DMS79 treated with DMSO at 0.1 percent for 48 hours (cell line): ENCODE data around the gene TTLL1.
"Not testable (repeated sequence)": the region's sequence is repeated elsewhere in the genome, so short reads cannot be mapped to it uniquely, and the experiment has no call there.

Source experiments
- DNase-seq: peaks from one replicate; lab custom pipeline; 2025; lab: John Stamatoyannopoulos, UW

The TTLL1 gene

DNA sequence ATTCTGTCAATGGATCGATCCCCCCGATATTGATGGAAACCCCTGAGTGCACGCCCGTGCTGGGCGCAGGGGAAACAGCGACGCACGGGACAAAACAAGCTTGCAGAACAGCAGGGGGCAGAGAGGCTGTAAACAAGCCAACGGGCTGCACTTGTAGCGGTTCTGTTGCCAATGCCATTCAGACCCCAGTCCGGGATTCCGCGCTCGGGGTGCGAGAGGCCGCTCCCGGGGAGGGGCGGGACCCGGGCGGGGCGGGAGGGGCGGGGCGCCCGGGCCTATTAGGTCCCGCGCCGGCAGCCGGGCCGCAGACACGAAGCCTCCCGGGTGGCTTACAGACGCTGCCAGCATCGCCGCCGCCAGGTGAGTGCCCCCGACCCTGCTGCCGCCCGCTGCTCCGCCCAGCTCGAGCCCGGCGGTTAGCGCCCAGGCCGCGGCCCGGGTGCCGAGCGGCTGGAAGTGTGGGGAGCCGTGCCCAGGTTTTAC is 21.3 kb upstream of the TTLL1 start, which contains the start of gene BIK:
Gene BIK (plus strand): TSS at position 307 of the 483 bp plus-strand sequence. CDS start 13,273 bp downstream, outside the sequence.
- DNase-seq, result no peak

DNA sequence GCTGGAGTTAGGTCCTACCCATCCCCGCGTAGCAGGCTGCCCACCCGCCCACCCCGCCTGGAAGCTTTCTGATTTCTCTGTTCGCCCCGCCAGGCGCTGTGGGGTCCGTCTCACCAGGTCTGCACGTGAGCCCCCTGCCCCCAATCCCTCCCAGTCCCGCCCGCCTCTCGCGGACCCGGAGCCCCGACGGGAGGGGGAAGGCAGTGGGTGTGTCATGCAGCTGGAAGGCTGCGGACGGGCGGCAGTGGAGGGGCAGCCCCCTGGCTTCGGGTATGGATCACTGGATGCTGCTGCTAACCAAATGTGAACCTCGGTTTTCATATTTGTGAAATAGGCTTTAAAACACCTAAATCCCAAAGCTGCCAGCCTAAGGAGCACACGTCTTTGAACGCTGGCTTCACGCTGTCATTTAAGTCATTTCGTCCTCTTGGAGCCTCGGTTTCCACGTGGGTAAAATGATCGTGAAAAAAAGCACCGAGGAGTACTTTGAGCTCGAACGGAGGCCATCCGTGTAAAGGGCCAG is 20.8 kb upstream of the TTLL1 start:
- DNase-seq, result no peak

DNA sequence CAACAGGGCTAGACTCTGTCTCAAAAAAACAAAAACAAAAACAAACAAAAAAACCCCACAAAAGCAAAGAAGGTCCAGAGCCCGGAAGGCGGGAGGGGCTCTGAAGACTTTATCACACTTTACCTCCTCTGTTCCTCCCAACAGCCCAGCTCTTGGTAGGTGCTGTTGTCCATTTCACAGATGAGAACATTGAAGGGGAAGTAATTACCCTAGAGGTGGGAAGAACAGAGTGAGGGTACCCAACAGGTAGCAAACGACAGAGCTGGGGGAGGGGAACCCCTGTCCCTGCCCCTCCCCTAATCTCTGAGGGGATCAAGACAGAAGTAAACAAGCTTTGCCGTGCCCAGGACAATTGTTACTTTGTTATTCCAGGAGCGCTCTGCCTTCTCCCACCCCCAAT is 20.3 kb upstream of the TTLL1 start:
- no peak for DNase-seq

DNA sequence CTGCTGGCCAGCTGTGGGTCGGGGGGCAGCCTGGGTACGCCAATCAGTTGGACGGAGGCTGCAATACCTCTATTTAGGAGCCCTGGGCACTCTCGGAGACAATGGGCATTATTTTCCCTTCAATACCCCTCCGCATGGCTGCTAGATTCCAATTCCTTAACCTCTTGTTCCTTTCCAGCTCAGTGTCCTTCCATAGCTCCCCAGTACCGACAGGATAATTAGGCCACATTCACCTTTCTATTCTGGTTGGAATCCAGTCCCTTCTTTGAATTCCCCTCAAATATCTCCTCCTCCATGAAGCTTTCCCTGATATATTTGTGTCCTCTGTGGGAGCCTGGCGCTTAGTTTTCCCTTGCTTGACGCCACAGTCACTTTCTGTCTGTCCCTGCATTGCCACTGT is 17.1 kb upstream of the TTLL1 start:
- DNase-seq, result no peak

DNA sequence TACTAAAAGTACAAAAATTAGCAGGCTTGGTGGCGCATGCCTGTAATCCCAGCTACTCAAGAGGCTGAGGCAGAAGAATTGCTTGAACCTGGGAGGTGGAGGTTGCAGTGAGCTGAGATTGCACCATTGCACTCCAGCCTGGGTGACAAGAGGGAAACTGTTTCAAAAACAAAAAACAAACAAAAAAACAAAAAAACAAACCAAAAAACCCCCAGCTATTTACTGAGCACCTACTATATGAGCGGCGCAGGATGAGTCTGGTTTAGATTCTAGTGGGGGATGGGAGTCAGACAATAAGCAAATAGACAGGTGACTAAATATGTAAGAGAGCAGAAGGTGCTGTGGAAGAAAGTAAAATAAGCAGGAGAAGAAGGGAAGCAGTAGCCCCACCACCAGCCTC is 15.8 kb upstream of the TTLL1 start:
- DNase-seq, result not testable (repeated sequence)

DNA sequence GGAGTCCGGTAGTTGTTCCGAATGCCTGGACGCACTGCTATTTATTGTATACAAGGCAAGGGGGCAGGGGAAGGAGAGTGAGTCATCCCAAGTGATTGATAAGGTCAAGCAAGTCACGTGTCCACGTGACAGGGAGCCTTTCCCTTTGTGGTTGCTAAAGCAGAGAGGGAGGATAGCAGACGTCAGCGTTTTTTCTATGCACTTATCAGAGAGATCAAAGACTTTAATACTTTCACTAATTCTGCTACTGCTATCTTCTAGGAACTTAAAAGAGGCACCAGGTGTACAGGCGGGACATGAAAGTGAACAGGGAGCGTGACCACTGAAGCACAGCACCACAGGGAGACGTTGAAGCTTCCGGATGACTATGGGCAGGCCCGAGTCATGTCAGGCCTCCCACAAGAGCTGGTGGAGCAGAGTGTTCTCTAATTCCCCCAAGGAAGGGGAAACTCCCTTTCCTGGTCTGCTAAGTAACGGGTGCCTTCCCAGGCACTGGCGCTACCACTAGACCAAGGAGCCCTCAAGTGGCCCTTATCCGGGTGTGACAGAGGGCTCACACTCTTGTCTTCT is 14.9 kb upstream of the TTLL1 start:
- DNase-seq, result not testable (repeated sequence)

DNA sequence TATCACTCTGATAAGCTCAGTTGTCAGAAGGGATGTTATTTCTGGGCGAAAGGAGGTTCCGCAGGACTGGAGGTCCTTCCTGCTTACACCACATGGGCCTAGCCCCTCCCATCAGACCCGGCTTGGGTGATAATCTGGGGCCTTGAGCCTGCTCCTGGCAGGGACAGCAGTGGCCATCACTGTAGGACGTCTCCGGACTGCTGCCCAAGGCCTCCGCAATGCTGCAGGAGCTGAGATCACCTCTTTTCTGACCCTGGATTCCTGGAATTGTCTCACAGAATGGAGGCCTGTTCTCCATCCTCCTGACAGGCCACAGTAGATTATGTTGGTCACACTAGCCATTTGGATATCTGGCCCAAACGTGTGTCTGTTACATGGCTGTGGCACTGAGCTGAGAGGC is 12.1 kb upstream of the TTLL1 start:
- no peak for DNase-seq

DNA sequence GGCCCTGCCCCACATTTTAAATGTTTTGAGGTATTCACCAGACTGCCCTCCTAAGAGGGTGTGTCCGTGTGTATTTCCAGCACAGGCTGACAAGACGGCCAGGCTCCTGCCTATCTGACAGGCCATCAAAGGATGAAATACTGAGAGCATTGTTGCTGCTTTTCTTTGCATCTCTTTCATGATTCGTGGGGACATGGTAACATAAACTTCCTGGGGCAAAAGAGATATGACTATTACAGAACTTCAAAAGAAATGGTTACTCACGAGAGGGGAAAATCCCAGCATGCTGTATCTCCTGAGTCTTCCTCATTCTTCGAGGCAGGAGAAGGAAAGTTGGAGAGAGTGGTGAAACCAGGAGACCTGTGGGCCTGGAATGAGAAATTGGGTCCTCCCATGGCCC is 11.0 kb upstream of the TTLL1 start:
- no peak for DNase-seq

DNA sequence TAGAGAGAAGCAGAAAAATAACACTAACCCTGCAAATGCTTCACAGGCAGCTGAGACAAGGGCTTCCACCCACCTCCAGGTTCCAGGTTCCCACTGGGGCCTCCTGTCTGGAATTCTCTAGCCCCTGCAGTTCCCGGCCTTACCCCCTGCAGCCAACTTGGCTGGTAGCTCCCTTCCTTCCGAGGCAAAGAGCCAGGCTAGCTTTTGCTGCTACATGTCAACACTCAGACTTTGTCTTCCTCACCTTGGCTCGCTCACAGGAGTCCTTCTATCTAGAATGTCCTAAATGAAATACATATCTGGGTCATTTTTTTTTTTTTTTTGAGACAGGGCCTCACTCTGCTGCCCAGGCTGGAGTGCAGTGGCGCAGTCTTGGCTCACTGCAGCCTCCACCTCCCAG is 9.9 kb upstream of the TTLL1 start:
- DNase-seq, result no peak

DNA sequence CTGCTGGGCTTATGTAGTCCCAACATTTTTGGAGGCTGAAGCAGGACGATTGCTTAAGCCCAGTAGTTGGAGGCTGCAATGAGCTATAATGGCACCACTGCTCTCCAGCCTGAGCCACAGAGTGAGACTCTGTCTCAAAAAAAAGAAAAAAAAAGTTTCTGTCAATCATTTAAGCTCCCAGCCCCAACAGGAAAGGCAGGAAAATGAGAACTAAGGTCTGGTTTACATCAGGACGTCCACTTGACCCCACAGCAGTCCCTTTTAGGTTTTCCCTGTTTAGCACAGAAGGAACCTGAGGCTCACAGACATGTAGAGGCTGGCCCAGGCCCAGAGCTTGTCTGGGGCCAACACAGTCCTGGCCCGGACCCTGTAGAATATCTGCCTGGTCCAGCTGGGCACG is 9.2 kb upstream of the TTLL1 start:
- no peak for DNase-seq

DNA sequence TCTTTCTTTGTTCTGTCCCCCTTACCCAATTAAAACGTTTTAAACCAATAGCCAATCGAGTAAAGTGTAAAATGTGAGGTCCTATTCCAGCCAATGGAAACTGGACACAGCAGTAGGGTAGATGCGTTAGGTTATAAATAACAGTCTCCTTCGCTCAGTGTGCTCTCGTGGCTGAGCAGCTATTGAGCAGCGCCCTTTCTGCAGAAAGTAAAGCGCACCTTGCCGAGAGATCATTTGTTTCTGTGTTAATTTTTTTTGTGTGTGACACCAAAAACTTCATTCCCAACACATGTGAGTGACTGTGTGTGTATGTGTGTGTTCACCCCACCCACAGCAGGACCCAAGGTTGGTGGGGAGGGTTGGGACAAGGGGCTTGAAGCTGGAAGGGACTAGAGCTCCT is 7.2 kb upstream of the TTLL1 start:
- DNase-seq, result no peak

DNA sequence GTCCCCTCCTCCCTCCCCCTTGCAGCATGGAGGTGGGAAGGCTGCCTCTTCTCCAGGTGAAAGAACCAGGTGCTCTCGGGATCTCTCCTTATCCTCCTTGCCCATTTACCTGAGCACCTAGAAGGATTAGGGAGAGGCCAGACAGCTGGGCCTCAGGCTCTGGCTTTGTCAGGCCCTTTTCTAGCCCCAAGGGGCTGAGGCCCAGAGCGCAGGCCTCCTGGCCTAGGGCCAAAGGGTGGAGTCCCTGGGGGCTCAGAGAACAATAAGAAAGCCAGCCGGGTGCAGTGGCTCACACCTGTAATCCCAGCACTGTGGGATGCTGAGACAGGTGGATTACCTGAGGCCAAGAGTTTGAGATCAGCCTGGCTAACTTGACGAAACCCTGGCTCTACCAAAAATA is 5.4 kb upstream of the TTLL1 start:
- DNase-seq, result peak; percentile 22

DNA sequence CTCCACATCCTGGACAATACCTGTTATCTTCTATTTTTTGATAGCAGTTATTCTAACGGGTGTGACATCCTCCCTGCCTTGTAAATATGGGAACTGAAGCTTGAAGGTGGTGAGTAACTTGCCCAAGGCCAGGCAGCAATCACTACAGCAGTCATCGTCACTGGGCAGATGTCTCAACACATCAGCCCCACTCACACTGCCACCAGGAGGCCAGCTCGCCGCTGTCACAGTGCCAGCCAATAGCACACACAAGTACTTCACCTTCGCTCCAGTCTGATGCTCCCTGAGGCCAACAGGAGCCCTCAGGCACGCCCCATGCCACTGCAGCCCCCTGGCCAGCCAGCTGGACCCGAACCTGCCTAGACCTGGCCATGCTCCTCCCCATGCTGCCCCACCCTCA is 4.9 kb upstream of the TTLL1 start:
- peak; percentile 33 for DNase-seq

DNA sequence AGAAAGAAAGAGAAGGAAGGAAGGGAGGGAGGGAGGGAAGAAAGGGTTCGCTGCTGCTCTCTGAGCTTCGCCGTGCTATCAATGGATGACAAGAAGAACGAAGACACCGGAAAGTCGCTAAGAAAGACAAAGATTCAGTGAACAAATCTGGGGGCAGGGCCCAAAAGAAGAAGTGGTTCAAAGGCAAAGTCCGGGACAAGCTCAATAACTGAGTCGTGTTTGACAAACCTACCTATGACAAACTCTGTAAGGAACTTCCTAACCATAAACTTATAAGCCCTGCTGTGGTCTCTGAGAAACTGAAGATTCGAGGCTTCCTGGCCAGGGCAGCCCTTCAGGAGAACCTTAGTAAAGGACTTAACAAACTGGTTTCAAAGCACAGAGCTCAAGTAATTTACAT is 2.9 kb upstream of the TTLL1 start:
- no peak for DNase-seq

DNA sequence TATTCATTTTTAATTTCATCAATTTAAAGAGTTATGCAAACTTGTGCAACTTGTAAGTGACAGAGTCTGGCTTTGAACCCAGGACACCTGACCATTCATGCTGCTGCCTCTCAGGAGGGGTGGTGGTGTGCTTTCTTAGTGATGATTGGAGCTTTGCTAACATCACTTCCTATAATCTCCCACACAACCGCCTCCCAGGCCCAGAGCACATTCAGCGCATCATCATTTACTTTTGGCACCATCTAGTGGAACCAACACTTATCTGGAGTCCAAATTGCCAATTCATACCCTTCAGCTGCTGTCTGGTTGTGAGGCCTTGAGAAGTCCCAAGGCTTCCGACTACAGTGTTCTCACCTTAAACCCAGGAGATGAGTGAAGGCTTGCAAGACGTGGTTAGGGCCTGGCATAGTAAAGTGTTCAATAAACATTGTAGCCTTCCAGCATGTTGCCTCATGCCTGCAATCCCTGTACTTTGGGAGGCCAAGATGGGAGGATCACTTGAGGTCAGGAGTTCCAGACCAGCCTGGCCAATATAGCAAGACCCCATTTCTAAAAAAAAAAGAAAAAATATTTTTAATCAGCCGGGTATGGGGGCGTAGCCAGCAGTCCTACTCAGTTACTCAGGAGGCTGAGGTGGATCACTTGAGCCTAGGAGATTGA is 1.1 kb upstream of the TTLL1 start:
- peak; percentile 19 for DNase-seq

DNA sequence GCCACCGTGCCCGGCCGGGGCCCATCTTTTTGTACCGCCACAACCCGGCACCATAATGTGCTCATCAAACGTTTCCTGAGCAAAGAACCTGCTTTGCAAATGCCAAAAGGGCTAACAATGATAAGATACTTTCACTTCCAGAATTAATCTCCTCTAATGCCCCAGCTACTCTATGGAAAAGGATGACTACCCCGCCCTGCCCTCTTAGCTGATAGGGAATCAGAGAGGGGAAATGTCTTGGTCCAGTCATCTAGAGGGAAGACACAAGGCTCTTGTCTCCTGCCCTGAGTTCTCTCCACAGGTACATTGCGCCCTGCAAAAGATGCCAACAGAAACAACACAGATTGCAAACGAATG is 586 bp downstream of the TTLL1 start:
- no peak for DNase-seq

DNA sequence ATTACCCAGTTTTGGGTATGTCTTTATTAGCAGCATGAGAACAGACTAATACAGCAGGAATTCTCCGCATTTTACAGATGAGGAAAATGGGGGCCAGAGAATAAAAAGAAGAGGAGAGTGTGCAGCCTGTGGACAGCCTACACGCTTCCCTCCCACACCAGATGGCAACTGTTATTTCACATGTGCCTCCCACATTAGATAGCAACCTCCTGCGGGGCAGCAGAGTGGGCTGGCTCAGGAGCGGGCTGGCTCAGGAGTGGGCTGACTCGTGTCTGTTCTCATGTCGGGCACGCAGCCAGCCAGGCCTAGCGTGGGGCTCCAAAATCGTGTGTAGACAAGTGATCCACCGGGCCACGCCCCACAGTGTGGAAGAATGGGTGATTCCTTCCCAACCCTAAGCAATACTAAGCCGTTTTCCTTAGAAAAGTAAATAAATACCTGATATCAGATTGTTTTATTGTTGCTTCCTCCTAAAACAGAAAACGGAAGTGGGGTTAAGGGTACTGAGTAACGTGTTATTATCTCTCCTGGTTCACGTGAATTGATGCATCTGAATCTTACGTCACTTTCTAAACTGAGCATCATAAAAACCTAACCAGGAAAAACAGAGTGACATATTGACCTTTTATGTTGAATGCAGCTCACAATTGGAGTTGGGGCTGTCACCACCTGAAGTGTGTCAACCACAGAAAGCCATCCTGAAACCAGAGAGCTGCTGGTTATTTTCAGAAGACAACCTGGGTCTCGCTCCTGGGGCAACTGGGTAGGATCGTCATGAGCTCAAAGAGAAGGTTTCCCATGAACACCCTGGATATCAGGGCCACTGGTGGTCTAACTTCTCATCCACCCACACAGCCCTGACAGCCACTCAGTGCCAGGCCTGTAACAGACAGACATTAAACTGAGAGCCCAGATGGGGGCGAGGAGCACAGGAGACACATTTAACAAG is 3.3 kb downstream of the TTLL1 start:
- no peak for DNase-seq

DNA sequence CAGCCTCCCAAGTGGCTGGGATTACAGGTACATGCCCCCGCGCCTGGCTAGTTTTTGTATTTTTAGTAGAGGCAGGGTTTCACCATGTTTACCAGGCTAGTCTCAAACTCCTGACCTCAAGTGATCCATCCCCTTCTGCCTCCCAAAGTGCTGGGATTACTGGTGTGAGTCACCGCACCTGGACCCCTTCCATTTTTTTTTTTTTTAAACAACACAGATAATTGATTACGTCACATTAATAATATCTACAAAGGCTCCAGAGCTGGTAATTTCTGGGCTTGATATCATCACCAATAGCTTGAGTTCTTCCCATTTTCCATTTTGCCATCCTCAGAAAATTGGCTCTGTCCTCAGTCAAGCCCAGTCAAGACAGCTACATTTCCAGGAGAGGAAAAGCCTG is 7.2 kb downstream of the TTLL1 start:
- no peak for DNase-seq

DNA sequence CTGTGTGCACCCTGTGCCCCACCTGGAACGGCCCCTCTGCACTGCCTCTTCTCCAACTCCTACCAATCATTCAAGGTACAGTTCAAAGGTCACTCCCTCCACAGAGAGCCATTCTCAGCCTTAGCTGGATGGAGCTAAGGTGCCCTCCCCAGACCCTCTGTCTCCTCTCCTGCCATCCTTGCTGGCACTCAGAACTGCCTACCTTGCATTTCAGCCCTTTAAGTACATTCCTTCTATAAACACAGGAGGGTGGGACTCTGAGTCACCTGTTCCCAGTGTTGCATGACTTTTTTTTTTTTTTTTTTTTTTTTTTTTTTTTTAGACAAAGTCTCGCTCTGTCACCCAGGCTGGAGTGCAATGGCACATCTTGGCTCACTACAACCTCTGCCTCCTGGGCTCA is 8.6 kb downstream of the TTLL1 start:
- peak; percentile 23 for DNase-seq

DNA sequence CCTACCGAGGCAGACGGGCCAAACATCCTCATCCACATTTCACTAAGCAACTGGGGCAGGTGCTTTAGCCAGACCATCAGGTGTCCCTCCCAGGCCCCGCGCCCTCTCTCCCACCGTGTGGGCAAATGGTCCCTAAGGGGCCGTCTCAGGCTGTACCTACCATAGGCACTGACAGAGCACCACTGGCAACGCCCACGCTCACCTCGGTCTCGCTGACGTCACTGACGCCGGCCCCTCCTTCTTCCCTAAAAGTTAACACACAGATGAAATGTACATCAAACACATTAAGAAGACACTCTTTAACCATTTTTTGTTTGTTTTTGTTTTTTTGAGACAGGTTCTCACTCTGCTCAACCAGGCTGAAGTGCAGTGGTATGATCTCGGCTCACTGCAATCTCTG is 9.4 kb downstream of the TTLL1 start:
- no peak for DNase-seq

DNA sequence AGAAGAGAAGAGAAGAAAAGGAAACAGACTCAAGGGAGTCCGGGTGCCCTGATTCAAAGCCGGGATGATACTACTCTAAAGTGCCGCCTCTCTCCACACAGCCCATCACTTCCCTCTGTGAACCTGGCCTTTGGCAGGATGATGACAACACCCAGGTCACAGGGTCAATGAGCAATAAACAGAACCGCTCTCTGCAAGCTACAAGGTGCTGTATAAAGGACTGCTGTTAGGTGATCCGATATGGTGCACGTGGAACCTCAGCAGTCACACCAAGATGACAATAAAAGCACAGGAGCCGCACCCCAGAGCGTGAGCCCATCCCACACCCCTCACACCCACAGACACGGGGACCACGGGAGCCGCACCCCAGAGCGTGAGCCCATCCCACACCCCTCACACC is 10.7 kb downstream of the TTLL1 start:
- DNase-seq, result no peak

DNA sequence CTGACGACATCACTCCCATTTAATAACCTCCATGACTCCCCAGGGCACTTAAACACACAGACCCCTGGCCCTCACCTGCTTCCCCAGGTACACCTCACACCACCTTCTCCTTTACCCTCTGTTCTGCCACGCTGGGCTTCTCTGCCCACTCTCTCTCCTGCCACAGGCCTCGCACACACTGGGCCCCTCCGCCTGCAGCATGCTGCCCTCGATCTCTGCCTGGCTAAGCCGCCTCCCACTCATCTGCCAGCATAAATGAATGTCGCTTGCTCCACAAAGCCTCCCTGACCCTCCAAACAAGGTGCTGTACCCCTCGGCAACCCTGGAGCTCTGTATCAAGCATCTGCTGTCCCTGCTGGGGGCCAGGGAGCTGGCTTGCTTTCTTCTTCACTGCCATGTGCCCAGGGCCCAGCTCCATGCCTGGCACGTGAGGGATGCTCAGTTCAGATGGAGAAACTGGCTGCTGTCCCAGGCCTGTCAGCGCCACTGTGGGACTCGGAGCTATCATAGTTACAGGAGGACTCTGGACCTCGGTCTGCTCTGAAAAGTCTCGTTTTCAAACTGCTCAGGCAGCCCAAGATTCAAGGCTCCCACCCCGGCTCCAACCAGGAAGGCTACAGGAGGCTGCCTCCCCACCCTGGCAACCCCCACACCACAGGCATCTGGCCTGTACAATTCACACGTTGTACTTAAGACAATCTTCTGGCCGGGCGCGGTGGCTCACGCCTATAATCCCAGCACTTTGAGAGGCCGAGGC is 11.9 kb downstream of the TTLL1 start:
- no peak for DNase-seq
